Ovary (tissue), 9 donors: ENCODE data around the gene DENND5B. TPM values are rescaled to one million over a fixed set of nuclear protein-coding genes. Genes with fewer than 3 reads are reported as not detected.
"Not testable (repeated sequence)": the region's sequence is repeated elsewhere in the genome, so short reads cannot be mapped to it uniquely, and the experiment has no call there.

Experiments used
- DNase-seq, 5 donors: peaks; one replicate each; pipeline ENCODE4 v3.0.0-alpha.2; 2019 to 2020
- H3K27ac ChIP-seq, 2 donors: fragments of 200-600 bp; one replicate each; pipeline versions ENCODE4 v1.5.1 to v1.8.0; 2019 to 2022
- H3K27me3 ChIP-seq: fragments of 200-600 bp; one replicate; pipeline ENCODE4 v1.8.0; 2022
- H3K36me3 ChIP-seq: fragments of 200-600 bp; sonication (generic); one replicate; pipeline ENCODE4 v1.5.1; 2019
- H3K4me1 ChIP-seq: one replicate; pipeline ENCODE4 v1.8.1; 2013; ENCODE audit warnings: mild to moderate bottlenecking, moderate library complexity; ENCODE audit not compliant: insufficient read depth
- H3K4me3 ChIP-seq: fragments of 200-600 bp; sonication (generic); one replicate; pipeline ENCODE4 v1.5.1; 2017
- H3K9me3 ChIP-seq, 2 donors: fragments of 200-600 bp in 1 of 2; sonication (generic) in 1 of 2; one replicate each; pipeline versions ENCODE4 v1.5.1 to v1.8.1; 2013 to 2019; ENCODE audit warnings: mild to moderate bottlenecking in 1 of 2, moderate library complexity in 1 of 2
- EP300 ChIP-seq: sonication (generic); formaldehyde crosslinking; IDR thresholded peaks from one replicate; pipeline ENCODE4 v1.6.1; 2017; ENCODE audit warnings: antibody characterized with exemption
- POLR2A ChIP-seq: fragments of 450-650 bp; IDR thresholded peaks from one replicate; pipeline ENCODE4 v1.6.1; 2017; ENCODE audit warnings: antibody characterized with exemption, mild to moderate bottlenecking, moderate library complexity
- WGBS, 3 donors: extraction: QIAGEN DNeasy Blood & Tissue Kit in 1 of 3; methylation state at CpG; one replicate each; pipeline versions ENCODE4 v1.1.5 to v1.1.7; 2013 to 2017; 5-methylcytosine and 5-hydroxymethylcytosine counted together
- intact Hi-C, 4 donors: fragments of 100-400 bp; cut with DNase I; formaldehyde crosslinking; loops; one replicate each; pipeline versions ENCODE4 v1.11.0 to v1.15.1; 2022 to 2023
- polyA plus RNA-seq, 2 donors: library from polyadenylated mRNA; stranded (reverse); fragments of 200-250 nt in 1 of 2; fragments of 350-450 nt in 1 of 2; fragmentation: Illumina TruSeq in 1 of 2; extraction: RNeasy Lipid Tissue Mini Kit (QIAGEN cat#74804) in 1 of 2; gene quantifications; one replicate each; pipeline ENCODE4 v1.2.3, GENCODE V29; 2013 to 2014
- total RNA-seq, 7 donors: library from RNA; depleted of rRNA in 2 of 7; stranded (reverse); fragments of >200 nt in 2 of 7; fragmentation: NEBNext Ultra II Directional in 3 of 7; extraction: Animal tissue kit (Norgen Biotek cat#: 25700) in 3 of 7; gene quantifications; one replicate each; pipeline versions ENCODE4 v1.1.0 to v1.2.4, GENCODE V29; 2016 to 2023
- TF ChIP-seq, protein P1 (sequence below), 3 donors: fragments of 450-650 bp in 2 of 3; fragments of 200-600 bp in 1 of 3; IDR thresholded peaks; one replicate each; pipeline versions ENCODE4 v1.5.1 to v1.8.0; 2016 to 2022; ENCODE audit warnings: antibody characterized with exemption in 3 of 3, mild to moderate bottlenecking in 1 of 3
- donor health status: DM: no; HTN: no; CAD: no; lungs with moderate emphysema.
- donor health status: DM: no; HTN: no; CAD: no.
- donor health status: Bipolar disorder and iron deficiency.
- donor health status: DM: yes; HTN: yes; CAD: no.
- donor health status: DM: no; HTN: no; CAD: no.
- donor health status: DM: yes; HTN: yes; CAD: no.

DENND5B gene
- total and polyA plus RNA-seq, 9 donors, result 13.9 to 70.7 (median 47.9) TPM

- no peak for DNase-seq
- WGBS, 3 donors, result 95 to 96% (median 96%) methylated on average over 4 of the region's 4 CpGs
- Histone ChIP-seq H3K27ac (no peak overlapping the region), H3K4me1 (peaks cover 6% of the 10 kb centered on the region), H3K27me3 (no peaks in the 10 kb centered on the region), H3K4me3 (no peak overlapping the region), H3K9me3 (no peaks in the 10 kb centered on the region), H3K36me3 (no peaks in the 10 kb centered on the region)
- intact Hi-C loops, result no loop called here
- TF ChIP-seq, protein P1, sequence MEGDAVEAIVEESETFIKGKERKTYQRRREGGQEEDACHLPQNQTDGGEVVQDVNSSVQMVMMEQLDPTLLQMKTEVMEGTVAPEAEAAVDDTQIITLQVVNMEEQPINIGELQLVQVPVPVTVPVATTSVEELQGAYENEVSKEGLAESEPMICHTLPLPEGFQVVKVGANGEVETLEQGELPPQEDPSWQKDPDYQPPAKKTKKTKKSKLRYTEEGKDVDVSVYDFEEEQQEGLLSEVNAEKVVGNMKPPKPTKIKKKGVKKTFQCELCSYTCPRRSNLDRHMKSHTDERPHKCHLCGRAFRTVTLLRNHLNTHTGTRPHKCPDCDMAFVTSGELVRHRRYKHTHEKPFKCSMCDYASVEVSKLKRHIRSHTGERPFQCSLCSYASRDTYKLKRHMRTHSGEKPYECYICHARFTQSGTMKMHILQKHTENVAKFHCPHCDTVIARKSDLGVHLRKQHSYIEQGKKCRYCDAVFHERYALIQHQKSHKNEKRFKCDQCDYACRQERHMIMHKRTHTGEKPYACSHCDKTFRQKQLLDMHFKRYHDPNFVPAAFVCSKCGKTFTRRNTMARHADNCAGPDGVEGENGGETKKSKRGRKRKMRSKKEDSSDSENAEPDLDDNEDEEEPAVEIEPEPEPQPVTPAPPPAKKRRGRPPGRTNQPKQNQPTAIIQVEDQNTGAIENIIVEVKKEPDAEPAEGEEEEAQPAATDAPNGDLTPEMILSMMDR (IDR thresholded peaks at IDR 0.05), result no peak
- TF ChIP-seq EP300, result no peak
- TF ChIP-seq POLR2A, result no peak
Measured at GRCh38 chr12:31622038-31622437, 31.1 kb upstream of the DENND5B start.

GRCh38 chr12:31620311-31620710 lies 29.4 kb upstream of the DENND5B start:
- WGBS, 3 donors, result 95 to 98% (median 97%) methylated on average over 2 of the region's 2 CpGs
- TF ChIP-seq, protein P1 (IDR thresholded peaks at IDR 0.05), result no peak
- TF ChIP-seq EP300 (no peak), POLR2A (no peak)
- Histone ChIP-seq H3K4me3 (no peak overlapping the region), H3K27me3 (no peaks in the 10 kb centered on the region), H3K27ac (no peak overlapping the region), H3K36me3 (no peaks in the 10 kb centered on the region), H3K9me3 (no peaks in the 10 kb centered on the region), H3K4me1 (peaks cover 6% of the 10 kb centered on the region)
- intact Hi-C loops, result no loop called here
- DNase-seq, result no peak

DNA sequence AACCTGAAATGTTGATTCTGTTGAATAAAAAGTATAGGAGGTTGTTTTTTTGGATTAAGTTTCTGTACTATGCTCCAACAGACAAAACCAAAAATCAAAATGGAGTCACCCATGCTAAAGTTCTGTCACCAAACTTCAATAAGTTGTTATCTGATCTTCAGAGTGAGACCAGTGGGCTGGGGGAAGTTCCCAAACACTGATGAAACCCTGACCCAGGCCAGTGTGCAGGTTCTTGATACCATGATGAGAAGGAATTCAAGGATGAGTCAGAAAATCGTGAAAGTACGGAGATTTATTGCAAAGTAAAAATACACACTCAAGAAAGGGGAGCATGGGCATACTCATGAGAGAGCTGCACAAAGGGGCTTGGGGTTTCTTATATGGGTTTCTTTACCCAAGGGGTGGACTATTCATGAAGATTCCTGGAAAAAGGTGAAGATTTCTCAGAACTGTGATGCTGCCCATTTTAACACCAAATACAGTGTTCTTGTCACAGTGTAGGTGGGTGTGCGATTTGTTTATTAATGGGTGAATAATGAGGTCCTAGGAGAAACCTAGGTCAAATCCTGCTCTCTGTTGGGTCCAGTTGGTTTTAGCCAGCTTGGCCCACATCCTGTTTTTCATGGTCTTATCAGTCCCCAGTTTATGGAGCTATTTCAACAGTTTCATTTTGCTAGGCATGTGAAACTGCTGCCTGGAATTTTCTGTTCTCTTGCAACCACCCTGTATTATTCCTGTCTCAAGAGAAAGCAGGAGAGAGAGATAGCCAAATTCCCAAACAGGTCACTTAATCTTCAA lies 27.5 kb upstream of the DENND5B start:
- TF ChIP-seq, protein P1 (IDR thresholded peaks at IDR 0.05), result no peak
- TF ChIP-seq POLR2A (no peak), EP300 (no peak)
- 54 to 59% (median 55%) methylated on average over 3 of the region's 3 CpGs for WGBS, 3 donors

GRCh38 chr12:31612819-31613218 lies 21.9 kb upstream of the DENND5B start:
- no peak for DNase-seq
- 89 to 92% (median 90%) methylated on average over 2 of the region's 2 CpGs for WGBS, 3 donors
- intact Hi-C loops, result no loop called here
- no peaks in the 10 kb centered on the region for H3K4me1 ChIP-seq
- H3K27me3 ChIP-seq, result no peaks in the 10 kb centered on the region
- H3K4me3 ChIP-seq, result no peak overlapping the region
- H3K9me3 ChIP-seq, result no peaks in the 10 kb centered on the region
- TF ChIP-seq POLR2A, result no peak
- no peak for TF ChIP-seq EP300
- TF ChIP-seq, protein P1 (IDR thresholded peaks at IDR 0.05), result no peak
- no peak overlapping the region for H3K27ac ChIP-seq
- H3K36me3 ChIP-seq, result no peaks in the 10 kb centered on the region

More for the DNA sequence above, 27.5 kb upstream of the DENND5B start:
- no peaks in the 10 kb centered on the region for H3K36me3 ChIP-seq
- no peak for DNase-seq
- no peaks in the 10 kb centered on the region for H3K9me3 ChIP-seq
- peaks cover 6% of the 10 kb centered on the region for H3K4me1 ChIP-seq
- H3K27ac ChIP-seq, result peak overlapping the region in 1 of 2 donors; percentile 34
- no peak overlapping the region for H3K4me3 ChIP-seq
- no peaks in the 10 kb centered on the region for H3K27me3 ChIP-seq
- intact Hi-C loops, result no loop called here

DNA sequence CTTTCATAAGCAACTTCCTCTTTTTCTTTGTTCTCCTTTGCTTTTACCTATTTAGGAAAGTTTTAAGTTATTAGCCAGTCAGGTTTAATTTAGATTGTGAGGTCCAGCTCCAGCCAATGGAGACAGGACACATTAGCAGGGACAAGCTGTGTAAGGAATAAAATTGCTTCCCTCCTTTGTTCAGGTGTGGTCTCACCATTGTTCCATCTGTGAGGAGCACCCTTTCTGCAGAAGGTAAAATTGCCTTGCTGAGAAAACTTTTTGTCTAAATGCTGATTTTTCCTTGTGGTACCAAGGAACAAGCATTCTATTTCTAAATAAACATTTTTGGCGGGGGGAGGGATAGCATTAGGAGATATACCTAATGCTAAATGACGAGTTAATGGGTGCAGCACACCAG lies 17.4 kb upstream of the DENND5B start:
- WGBS, 3 donors, result 95 to 97% (median 96%) methylated on average over 2 of the region's 2 CpGs
- H3K36me3 ChIP-seq, H3K4me1 ChIP-seq, H3K9me3 ChIP-seq, DNase-seq, H3K4me3 ChIP-seq, H3K27ac ChIP-seq, H3K27me3 ChIP-seq, intact Hi-C loops: not testable (repeated sequence)
